HepG2 (cell line): ENCODE data around the gene GPBP1. TPM values are rescaled to one million over a fixed set of nuclear protein-coding genes. Genes with fewer than 3 reads are reported as not detected.

Source experiments
- BRCA1 ChIP-seq: sonication (generic); formaldehyde crosslinking; IDR thresholded peaks from 2 replicates; pipeline ENCODE4 v1.4.0; 2020; ENCODE audit warnings: missing genetic modification reagents
- CBX1 ChIP-seq: IDR thresholded peaks from one replicate; pipeline ENCODE4 v1.6.1; 2016; ENCODE audit warnings: antibody characterized with exemption, low read depth
- CEBPG ChIP-seq: IDR thresholded peaks from 2 replicates; pipeline ENCODE4 v1.6.1; 2016
- DPF2 ChIP-seq: sonication (generic); formaldehyde crosslinking; IDR thresholded peaks from 2 replicates; pipeline ENCODE4 v1.4.0; 2020; ENCODE audit warnings: mild to moderate bottlenecking, low read depth, missing genetic modification reagents, borderline replicate concordance
- ISX ChIP-seq: sonication (generic); formaldehyde crosslinking; conservative IDR thresholded peaks from 2 replicates; pipeline ENCODE4 v1.5.0; 2020; ENCODE audit warnings: missing genetic modification reagents
- JDP2 ChIP-seq: sonication (generic); formaldehyde crosslinking; IDR thresholded peaks from 2 replicates; pipeline ENCODE4 v1.8.1; 2022; ENCODE audit warnings: missing genetic modification reagents, borderline replicate concordance
- MAFF ChIP-seq: IDR thresholded peaks from 2 replicates; pipeline ENCODE4 v1.6.1; 2011; ENCODE audit warnings: low read depth, low read length, improper control_type of control experiment
- MAFG ChIP-seq: sonication (generic); formaldehyde crosslinking; IDR thresholded peaks from 2 replicates; pipeline ENCODE4 v1.5.1; 2020; ENCODE audit warnings: mild to moderate bottlenecking, missing genetic modification reagents
- NPAS2 ChIP-seq: sonication (generic); formaldehyde crosslinking; IDR thresholded peaks from 2 replicates; pipeline ENCODE4 v1.8.0; 2022; ENCODE audit warnings: mild to moderate bottlenecking, missing genetic modification reagents, borderline replicate concordance
- NR2F1 ChIP-seq, 2 experiments: fragments of 450-650 bp in 1 of 2; formaldehyde crosslinking in 1 of 2; IDR thresholded peaks; 2 replicates each; pipeline versions ENCODE4 v1.5.0 to v1.6.1; 2016 to 2020; ENCODE audit warnings: mild to moderate bottlenecking in 1 of 2, missing compliant biosample characterization in 1 of 2, missing genetic modification reagents in 1 of 2, moderate library complexity in 1 of 2
- SNAI1 ChIP-seq: sonication (generic); formaldehyde crosslinking; IDR thresholded peaks from 2 replicates; pipeline ENCODE4 v1.5.0; 2020; ENCODE audit warnings: mild to moderate bottlenecking, missing genetic modification reagents, borderline replicate concordance
- STAG1 ChIP-seq: sonication (generic); formaldehyde crosslinking; IDR thresholded peaks from 2 replicates; pipeline ENCODE4 v1.4.0; 2020; ENCODE audit warnings: missing genetic modification reagents
- ZMYM2 ChIP-seq: sonication (generic); formaldehyde crosslinking; IDR thresholded peaks from 2 replicates; pipeline ENCODE4 v1.8.0; 2022; ENCODE audit warnings: mild to moderate bottlenecking, missing genetic modification reagents
- ZNF362 ChIP-seq: sonication (generic); formaldehyde crosslinking; IDR thresholded peaks from 2 replicates; pipeline ENCODE4 v1.4.0; 2020; ENCODE audit warnings: missing genetic modification reagents, mild to moderate bottlenecking, borderline replicate concordance
- ZNF503 ChIP-seq: sonication (generic); formaldehyde crosslinking; IDR thresholded peaks from 2 replicates; pipeline ENCODE4 v1.4.0; 2020; ENCODE audit warnings: missing genetic modification reagents
- ZNF709 ChIP-seq: sonication (generic); formaldehyde crosslinking; IDR thresholded peaks from 2 replicates; pipeline ENCODE4 v1.5.0; 2020; ENCODE audit warnings: mild to moderate bottlenecking, missing genetic modification reagents
- ZNF788 ChIP-seq: sonication (generic); formaldehyde crosslinking; IDR thresholded peaks from 2 replicates; pipeline ENCODE4 v1.5.0; 2020; ENCODE audit warnings: mild to moderate bottlenecking, missing genetic modification reagents, borderline replicate concordance
- polyA plus RNA-seq, 8 experiments: library from polyadenylated mRNA; depleted of rRNA in 3 of 8; stranded (reverse) in 7 of 8; unstranded in 1 of 8; fragments of >200 nt; fragmentation: Illumina TruSeq in 4 of 8; extraction: Trizol in 4 of 8; gene quantifications; 2 replicates each; pipeline versions ENCODE4 v1.2.1 to v1.2.3, GENCODE V29; 2011 to 2016; ENCODE audit warnings: low read depth in 4 of 8, missing spikeins in 1 of 8, mixed read lengths in 1 of 8; ENCODE audit not compliant: insufficient read depth in 1 of 8
- total RNA-seq, 5 experiments: library from RNA; depleted of rRNA; stranded (reverse); fragments of >200 nt; fragmentation: Illumina TruSeq; extraction: Trizol; gene quantifications; 2 replicates each; pipeline ENCODE4 v1.2.3, GENCODE V29; 2016; ENCODE audit warnings: low read depth in 1 of 5
- TF ChIP-seq, protein P1 (sequence below): sonication (generic); formaldehyde crosslinking; IDR thresholded peaks from 2 replicates; pipeline ENCODE4 v1.4.0; 2020; ENCODE audit warnings: mild to moderate bottlenecking, missing genetic modification reagents
- TF ChIP-seq, protein P2 (sequence below): sonication (generic); formaldehyde crosslinking; IDR thresholded peaks from 2 replicates; pipeline ENCODE4 v1.9.0; 2022; ENCODE audit warnings: missing genetic modification reagents, mild to moderate bottlenecking, borderline replicate concordance
- TF ChIP-seq, protein P3 (sequence below): sonication (generic); formaldehyde crosslinking; conservative IDR thresholded peaks from 2 replicates; pipeline ENCODE4 v1.8.0; 2022; ENCODE audit warnings: mild to moderate bottlenecking, moderate library complexity, missing genetic modification reagents
- TF ChIP-seq, protein P4 (sequence below): sonication (generic); formaldehyde crosslinking; IDR thresholded peaks from 2 replicates; pipeline ENCODE4 v1.5.0; 2020; ENCODE audit warnings: missing genetic modification reagents, mild to moderate bottlenecking, borderline replicate concordance

Gene GPBP1
- total and polyA plus RNA-seq, 2 of the 13 experiments (the other 11 are each of a cell fraction or from before 2014, with no cell fraction given), result 27.1 to 72.2 TPM

DNA sequence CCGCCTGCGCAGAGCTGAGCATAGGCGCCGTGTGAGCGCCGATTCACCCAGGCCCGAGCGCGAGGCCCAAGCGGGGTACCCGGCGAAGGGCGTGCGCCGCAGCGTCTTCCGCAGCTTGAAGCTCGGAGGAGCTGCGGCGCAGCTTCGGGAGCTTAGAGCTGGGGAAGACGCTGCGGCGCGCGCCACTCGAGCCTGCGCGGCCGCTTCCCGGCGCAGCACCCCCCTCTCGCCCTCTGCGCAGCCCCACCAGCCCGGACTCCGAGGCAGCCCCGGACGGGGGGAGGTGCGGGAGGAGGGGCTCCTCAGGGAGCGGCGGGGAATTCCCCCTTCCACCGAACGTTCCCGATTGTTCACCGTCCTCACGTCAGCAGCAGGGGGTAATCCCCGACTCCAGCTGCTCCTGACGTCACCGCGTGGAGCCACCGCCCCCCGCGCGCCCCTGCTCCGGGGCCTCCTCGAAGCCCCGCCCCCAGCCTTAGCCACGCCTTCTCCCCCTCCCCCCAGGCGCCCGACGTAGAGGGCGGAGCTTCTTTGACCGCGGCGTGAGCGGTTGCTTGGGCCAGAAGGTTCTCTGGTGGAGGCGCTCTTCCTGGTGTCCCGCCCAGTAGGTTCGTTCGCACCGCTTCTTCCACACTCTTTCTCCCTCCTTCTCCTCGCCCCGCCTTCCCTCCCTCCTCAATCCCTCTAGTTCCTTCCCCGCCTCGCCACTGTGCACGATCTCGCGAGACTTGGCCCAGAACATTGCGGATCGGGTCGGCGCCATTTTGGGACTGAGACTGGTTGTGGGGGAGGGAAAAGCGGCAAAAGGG lies at the start of gene GPBP1 (continued):
- TF ChIP-seq ZNF503 (CRISPR knock-in tag), result peak; percentile 82; the same call in 1 of the 2 replicates
- TF ChIP-seq ZMYM2 (CRISPR knock-in tag), result no peak
- TF ChIP-seq NR2F1 (CRISPR knock-in tag; IDR thresholded peaks at IDR 0.05), result no peak
- TF ChIP-seq STAG1 (CRISPR knock-in tag), result 0 out of 2 replicates have a peak, but pooled peaks have one; percentile 17
- no peak for TF ChIP-seq JDP2 (CRISPR knock-in tag)
- TF ChIP-seq ISX (CRISPR knock-in tag), result no peak
- no peak for TF ChIP-seq CEBPG (CRISPR knock-in tag)
- TF ChIP-seq, protein P1, sequence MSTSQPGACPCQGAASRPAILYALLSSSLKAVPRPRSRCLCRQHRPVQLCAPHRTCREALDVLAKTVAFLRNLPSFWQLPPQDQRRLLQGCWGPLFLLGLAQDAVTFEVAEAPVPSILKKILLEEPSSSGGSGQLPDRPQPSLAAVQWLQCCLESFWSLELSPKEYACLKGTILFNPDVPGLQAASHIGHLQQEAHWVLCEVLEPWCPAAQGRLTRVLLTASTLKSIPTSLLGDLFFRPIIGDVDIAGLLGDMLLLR, result no peak
- TF ChIP-seq, protein P2, sequence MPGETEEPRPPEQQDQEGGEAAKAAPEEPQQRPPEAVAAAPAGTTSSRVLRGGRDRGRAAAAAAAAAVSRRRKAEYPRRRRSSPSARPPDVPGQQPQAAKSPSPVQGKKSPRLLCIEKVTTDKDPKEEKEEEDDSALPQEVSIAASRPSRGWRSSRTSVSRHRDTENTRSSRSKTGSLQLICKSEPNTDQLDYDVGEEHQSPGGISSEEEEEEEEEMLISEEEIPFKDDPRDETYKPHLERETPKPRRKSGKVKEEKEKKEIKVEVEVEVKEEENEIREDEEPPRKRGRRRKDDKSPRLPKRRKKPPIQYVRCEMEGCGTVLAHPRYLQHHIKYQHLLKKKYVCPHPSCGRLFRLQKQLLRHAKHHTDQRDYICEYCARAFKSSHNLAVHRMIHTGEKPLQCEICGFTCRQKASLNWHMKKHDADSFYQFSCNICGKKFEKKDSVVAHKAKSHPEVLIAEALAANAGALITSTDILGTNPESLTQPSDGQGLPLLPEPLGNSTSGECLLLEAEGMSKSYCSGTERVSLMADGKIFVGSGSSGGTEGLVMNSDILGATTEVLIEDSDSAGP (CRISPR knock-in tag), result peak; percentile 52; the same call in 1 of the 2 replicates
- TF ChIP-seq ZNF362, result 0 out of 2 replicates have a peak, but pooled peaks have one; percentile 20
- peak; percentile 70 for TF ChIP-seq ZNF788
- no peak for TF ChIP-seq SNAI1 (CRISPR knock-in tag)
- TF ChIP-seq MAFG (CRISPR knock-in tag), result no peak
- TF ChIP-seq, protein P3, sequence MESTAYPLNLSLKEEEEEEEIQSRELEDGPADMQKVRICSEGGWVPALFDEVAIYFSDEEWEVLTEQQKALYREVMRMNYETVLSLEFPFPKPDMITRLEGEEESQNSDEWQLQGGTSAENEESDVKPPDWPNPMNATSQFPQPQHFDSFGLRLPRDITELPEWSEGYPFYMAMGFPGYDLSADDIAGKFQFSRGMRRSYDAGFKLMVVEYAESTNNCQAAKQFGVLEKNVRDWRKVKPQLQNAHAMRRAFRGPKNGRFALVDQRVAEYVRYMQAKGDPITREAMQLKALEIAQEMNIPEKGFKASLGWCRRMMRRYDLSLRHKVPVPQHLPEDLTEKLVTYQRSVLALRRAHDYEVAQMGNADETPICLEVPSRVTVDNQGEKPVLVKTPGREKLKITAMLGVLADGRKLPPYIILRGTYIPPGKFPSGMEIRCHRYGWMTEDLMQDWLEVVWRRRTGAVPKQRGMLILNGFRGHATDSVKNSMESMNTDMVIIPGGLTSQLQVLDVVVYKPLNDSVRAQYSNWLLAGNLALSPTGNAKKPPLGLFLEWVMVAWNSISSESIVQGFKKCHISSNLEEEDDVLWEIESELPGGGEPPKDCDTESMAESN, result peak; percentile 75; the same call in 1 of the 2 replicates
- TF ChIP-seq ZNF709 (CRISPR knock-in tag), result 0 out of 2 replicates have a peak, but pooled peaks have one; percentile 43
- TF ChIP-seq, protein P4, sequence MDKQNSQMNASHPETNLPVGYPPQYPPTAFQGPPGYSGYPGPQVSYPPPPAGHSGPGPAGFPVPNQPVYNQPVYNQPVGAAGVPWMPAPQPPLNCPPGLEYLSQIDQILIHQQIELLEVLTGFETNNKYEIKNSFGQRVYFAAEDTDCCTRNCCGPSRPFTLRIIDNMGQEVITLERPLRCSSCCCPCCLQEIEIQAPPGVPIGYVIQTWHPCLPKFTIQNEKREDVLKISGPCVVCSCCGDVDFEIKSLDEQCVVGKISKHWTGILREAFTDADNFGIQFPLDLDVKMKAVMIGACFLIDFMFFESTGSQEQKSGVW (CRISPR knock-in tag), result no peak
- TF ChIP-seq NPAS2 (CRISPR knock-in tag), result no peak
- no peak for TF ChIP-seq MAFF
- TF ChIP-seq BRCA1 (CRISPR knock-in tag), result no peak
- no peak for TF ChIP-seq DPF2
- peak; percentile 20 for TF ChIP-seq CBX1
